GM12891 (cell line): ENCODE data around the gene ZNF655.

ENCODE experiments used
- POLR2A ChIP-seq: IDR thresholded peaks from 2 replicates; pipeline ENCODE4 v1.6.1; 2011; ENCODE audit warnings: low read depth, low read length, control low read depth
- TAF1 ChIP-seq: IDR thresholded peaks from 2 replicates; pipeline ENCODE4 v1.6.1; 2011; ENCODE audit warnings: low read depth, low read length, control low read depth

GRCh38 chr7:99624484-99624883 lies 66.0 kb downstream of the ZNF655 start:
- no peak for TF ChIP-seq POLR2A
- no peak for TF ChIP-seq TAF1
